ENCODE data around the gene KDM6A.
"Not testable (repeated sequence)": the region's sequence is repeated elsewhere in the genome, so short reads cannot be mapped to it uniquely, and the experiment has no call there.

Gene KDM6A

DNA sequence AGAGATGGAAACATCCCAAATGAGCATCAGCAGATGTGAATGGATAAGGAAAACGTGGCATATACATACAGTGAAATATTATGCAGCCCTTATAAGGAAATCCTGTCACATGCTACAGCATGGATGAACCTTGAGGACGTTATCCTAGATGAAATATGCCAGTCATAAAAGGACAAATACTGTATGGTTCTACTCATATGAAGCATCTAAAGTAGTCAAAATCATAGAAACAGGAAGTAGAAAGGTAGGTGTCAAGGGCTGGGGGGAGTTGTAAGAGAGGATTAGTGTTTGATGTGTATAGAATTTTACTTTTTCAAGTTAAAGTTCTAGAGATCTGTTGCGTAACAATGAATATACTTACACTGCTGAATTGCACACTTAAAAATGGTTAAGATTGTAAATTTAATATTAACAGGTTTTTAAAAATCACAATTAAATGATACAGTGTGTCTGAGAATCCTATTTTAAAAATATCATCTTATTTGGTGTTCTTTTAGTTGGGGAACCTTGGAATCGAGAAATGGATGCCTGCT, 58.5 kb downstream of the KDM6A start:
- no peak for DNase-seq

DNA sequence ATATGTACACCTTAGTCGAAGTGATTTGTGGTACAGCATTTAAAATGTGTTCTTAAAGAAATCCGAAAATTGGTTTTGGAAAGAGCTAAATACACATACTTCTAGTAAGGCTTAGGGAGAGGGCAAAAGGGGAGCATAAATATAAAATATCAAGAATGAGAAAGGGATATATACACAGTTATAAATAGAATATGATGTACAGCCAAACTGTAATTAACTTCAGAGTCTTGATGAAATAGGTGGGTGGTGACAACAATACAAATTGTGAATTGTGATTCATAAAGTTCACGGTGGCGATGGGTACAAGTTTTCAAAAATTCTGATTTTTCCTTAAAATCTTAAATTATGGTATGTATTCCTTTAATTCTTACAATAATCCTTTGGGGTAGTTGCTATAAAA, 62.2 kb downstream of the KDM6A start:
- no peak for DNase-seq

DNA sequence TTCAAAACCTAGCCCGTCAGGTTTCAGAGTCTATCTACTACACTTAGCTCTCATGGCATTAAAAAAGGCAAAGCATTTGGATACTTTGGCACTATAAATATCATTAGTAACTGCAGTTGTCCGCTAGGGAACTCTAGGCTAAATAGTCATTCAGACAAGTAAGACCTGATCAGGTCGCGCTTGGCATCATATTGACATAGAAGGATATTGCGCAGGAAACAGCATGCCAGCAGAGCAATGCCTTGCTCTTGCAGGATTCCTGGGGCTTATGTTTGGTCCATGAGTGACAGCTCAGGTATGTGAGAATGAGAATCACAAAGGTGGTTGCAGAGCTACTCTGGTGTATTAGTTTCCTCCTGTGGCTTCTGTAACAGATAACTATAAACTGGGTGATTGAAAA, 62.7 kb downstream of the KDM6A start:
- DNase-seq, result no peak

DNA sequence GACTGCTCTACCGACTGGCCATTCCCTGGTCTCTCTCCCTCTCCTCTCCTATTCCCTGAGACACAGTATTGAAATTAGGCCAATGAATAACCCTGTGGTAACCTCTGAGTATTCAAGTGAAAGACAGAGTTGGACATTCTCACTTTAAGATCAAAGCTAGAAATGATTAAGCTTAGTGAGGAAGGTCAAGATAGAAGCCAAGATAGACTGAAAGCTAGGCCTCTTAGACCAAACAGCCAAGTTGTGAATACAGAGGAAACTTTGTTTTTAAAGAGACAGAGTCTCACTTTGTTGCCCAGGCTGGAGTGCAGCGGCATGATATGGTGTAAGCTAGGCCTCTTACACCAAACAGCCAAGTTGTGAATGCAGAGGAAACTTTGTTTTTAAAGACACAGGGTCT, 64.6 kb downstream of the KDM6A start:
- DNase-seq, result no peak

DNA sequence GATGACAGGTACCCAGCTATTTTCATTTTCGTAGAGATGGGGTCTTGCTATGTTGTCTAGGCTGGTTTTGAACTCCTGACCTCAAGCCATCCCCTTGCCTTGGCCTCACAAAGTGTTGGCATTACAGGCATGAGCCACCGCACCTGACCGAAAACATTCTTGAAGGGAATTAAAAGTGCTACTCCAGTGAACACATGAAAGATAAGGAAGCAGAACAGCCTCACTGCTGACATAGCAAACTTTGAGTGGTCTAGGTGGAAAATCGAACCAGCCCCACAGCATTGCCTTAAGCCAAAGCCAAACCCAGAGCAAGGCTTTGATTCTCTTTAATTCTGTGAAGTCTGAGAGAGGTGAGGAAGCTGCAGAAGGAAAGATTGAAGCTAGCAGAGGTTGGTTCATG, 65.1 kb downstream of the KDM6A start:
- DNase-seq, result no peak

DNA sequence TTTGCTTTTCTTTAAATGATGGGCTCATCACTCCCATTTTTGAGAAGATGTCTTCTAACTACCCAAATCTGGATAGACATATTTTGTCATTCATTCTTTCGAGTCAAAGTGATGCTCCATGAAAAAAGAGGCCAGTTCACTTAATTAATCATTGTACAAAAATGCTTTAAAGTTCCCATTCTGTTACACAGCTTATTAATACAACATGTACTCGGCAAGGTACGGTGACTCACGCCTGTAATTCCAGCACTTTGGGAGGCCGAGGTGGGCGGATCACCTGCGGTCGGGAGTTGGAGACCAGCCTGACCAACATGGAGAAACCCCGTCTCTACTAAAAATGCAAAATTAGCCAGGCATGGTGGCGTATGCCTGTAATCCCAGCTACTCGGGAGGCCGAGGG, 67.6 kb downstream of the KDM6A start:
- DNase-seq, result not testable (repeated sequence)

DNA sequence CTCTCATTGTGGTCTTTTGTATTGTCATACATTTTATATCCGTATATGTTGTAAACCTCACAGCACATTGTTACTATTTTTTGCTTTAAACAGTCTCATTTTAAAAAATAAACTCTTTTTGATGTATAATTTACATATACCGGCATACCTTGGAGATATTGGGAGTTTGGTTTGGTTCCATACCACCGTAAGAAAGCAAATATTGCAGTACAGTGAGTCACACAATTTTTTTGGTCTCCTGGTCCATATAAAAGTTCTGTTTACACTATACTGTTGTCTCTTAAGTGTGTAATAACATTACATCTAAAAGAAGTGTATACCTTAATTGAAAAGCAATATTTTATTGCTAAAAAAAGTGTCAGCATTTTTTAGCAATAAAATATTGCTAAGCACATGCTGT, 70.0 kb downstream of the KDM6A start:
- DNase-seq, result no peak

DNA sequence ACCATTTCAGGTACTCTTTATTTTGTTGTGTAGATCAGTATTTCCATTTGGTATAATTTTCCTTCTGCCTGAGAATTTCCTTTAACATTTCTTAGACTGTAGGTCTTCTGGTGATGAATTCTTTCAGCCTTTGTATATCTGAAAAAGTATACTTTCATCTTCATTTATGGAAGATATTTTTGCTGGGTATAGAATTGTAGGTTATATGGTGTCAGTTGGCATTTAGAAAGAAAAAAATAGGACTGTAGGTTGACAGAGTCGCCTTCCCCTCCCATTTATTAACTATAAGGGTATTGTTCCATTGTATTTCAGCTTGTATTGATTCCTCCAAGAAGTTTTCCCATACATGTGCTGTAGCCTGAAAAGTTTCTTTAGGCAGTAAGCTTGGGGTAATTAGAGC, 71.9 kb downstream of the KDM6A start:
- DNase-seq, result no peak

DNA sequence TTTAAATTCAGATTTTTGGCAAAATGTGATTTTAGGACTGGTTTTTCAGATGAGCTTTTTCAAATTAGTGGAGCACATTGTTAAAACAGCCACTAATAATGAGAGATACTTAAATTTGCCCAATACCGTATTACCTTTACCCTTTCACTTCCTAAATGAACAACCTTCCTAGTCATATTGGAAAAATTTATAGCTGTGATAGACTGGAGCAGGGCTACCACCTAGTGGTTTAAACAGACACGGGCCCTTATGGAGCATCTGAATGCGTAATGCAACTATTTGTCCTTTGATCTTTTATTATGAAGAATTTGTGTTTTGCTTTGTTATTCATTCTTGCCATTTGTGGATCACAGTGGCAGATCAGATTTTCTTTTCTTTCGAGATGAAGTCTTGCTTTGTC, 72.7 kb downstream of the KDM6A start:
- no peak for DNase-seq

DNA sequence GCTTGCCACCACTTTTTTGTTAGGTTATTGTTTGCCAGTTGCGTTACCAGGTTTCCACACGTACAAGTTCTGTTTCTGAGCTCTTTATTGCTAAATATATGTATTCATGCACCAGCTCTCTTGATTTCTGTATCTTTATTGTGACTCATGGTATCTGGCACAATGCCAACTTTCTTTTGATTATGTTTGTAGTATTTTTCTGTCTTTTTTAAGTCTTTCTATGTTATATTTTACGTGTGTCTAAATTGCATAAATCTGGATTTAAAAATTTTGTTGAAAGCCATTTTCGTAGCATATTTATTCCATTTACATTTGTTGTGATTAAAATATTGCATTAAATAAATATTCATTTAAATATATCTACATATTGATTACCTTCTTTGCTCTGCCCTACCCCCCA, 73.8 kb downstream of the KDM6A start:
- DNase-seq, result no peak

DNA sequence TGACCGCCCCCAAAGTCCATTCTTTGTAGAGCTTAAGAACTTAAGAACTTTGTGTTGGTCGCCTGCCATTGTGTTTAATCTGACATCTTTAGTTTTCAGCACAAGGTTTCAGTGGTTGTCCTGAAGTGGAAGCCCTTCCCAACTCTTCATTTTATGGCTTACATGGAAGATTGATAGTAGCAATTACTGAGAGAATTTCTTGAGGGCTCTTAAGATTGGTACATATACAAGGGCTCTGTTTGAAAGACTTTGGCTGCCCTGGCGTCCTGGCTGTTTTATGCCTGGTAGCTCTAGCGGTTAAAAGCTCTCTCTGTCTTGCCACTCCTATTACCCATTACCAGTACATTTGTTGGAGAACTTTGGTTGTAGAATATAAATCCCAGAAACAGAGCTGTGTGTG, 75.0 kb downstream of the KDM6A start:
- no peak for DNase-seq

DNA sequence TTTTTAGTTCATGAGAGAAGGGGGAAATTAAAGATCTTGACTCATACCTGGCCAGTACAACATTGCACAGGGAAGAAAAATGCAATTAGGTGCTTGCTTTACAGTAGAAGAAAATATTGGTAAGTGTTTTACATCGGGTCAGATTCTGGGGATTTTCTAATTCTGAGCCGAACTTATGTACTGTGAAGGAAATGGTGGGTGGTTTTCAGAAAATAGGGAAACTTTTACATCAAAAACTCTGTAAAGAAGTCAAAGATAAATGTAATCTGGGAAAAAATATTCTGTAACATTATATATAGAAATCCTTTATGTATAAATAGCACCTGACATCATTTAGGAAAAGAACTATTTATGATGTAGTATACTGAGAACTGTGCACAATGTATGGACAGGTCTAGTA, 75.4 kb downstream of the KDM6A start:
- no peak for DNase-seq

DNA sequence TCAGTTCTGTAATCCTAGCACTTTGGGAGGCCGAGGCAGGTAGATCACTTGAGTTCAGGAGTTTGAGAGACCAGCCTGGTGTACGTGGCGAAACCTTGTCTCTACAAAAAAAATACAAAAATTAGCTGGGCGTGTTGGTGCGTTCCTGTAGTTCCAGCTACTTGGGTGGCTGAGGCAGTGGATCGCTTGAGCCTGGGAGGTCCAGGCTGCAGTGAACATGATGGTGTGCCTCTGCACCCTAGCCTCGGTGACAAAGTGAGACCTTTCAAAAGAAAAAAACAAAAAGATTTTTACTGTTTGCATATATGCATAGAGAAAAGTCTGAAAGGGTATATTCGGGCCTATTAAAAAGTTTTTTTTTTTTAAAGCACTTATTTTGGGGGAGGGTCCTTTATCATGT, 76.1 kb downstream of the KDM6A start:
- DNase-seq, result no peak

DNA sequence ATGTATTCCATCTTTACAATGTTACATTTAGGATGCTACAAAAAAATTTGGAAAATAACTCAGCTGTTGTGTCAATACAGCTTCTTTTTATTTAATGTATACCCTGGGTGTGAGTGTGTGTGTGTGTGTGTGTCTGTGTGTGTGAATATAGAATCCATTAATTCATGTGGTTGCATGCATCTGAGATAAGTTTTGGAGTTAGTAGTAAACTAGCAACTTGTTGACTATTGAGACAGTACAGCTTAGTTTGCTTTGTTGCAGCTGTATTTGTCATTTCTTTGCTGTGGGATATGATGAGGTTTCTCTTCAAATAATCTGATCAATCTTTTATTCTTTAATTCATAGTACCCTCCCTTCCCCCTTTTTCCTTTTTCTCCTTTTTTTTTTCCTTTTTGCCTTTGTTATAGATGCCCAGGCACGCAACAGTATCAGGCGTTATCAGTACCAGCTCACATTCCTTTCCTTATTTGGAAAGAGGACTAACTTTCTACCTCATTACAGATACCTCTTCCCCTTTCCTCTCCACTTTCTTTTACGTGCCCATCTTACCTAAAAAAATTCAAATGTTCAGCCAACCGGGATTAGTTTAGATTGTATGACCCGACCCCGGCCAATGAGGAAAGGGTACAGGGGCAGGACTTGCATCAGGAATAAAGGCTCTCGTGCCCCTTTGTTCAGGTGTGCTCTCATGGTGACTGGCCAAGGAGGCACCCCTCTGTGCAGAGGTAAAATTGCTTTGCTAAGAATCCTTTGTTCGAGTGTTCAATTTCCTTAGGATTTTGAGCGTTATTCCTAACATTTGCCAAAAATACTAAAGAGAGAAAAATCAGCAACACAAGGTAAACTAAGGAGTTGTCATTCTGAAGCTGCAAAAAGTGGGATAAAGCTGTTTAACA, 77.7 kb downstream of the KDM6A start:
- DNase-seq, result not testable (repeated sequence)

DNA sequence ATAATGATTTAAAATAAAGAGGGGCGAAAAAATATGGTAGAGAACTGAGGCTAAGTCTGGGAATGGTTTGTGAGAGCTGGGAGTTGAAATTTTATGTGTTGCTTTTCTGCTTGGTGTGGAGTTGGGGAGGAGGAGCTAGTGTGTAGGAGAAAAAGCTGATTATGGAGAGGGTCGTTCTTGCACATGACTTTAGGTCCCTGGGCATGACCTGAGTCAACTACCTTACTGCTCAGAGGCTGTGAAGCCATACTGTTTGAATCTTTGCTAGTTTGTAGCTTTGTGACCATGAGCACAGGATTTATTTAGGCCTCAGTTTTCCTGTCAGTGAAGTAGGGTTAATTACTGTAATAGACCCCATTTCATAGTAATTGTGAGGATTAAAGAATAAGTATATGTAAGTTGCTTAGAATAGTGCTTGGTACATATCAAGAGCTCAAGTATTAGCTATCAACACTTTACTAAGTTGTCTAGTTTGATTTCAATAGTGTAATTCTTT, 78.6 kb downstream of the KDM6A start:
- DNase-seq, result no peak

DNA sequence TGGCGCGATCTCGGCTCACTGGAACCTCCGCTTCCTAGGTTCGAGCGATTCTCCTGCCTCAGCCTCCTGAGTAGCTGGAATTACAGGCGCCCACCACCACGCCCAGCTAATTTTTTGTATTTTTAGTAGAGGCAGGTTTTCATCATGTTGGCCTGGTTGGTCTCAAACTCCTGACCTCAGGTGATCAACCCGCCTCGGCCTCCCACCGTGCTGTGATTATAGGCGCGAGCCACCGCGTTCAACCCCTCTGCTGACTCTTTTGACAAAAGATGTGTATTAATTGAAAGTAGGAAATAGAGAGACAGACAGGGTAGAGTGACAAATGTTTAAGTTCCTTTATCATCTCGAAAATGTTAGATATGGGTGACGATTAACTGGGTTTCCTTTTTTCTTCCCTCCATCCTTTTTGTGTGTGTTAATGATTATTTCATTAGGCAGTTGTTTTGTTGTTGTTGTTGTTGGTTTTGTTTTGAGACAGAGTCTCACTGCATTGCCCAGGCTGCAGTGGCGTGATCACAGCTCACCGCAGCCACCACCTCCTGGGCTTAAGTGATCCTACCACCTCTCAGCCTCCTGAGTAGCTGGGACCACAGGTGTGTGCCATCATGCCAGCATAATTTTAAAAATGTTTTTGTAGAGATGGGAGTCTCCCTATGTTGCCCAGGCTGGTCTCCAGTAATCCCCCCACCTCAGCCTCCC, 79.5 kb downstream of the KDM6A start:
- no peak for DNase-seq

DNA sequence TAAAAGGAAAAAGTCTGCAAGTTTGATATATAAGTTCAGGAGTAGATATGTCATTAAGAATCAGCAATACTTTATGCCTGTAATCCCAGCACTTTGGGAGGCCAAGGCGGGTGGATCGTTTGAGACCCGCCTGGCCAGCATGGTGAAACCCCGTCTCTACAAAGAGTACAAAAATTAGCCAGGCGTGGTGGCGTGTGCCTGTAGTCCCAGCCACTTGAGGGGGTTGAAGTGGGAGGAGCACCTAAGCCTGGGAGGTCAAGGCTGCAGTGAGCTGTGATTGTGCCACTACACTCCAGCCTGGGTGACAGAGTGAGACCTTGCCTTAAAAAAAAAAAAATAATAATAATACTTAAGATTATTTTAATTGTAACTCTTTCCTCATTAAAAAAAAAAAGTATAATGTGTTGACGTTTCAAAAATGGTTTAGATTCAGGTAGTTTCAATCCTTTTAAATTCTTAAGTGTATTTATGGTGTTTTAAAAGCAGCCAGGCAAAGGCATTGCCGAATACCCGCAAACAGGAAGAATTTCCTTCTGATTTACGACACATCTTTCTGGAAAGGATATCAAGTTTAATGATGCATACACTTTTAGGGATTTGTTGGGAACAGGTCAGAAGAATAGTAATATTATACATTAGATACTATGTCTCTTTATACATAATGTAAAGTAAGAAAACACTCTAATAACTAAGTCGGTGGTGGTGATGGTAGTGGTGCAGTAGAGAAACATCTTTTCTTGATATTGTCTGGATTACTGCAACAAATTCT, 80.9 kb downstream of the KDM6A start:
- no peak for DNase-seq

DNA sequence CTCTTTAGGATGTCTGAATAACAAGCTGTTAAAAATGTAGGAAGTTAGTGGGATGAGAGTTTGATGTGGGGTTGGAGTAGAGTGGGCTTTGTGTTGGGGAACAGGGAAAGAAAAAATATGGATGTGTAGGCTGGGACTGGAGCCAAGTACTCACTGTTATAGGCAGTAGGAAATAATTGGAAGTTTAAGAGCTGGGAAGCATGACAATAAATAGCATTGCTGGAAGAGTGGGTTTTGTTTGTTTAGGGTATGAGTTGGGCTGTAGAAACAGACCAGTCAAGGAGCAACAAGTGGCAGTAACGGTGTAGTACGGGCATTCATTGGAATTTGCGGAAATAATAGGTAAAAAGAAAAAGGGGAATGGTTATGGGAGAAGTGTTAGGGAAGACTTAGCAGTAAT, 81.6 kb downstream of the KDM6A start:
- DNase-seq, result no peak

DNA sequence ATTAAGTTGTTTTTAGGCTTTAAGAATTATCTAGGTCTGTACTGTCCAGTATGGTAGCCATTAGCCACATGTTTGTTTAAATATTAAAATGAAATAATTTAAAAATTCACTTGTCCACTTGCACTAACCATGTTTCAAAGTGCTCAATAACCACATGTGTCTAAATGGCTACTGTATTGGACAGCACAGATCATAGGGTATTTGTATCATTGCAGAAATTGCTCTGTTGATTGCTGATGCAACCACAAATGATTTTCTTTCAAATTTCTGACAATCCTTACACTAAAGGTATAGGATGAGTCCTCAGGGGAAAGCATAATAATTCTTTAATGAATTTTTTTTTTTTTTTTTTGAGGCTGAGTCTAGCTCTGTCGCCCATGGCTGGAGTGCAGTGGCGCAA, 84.9 kb downstream of the KDM6A start:
- DNase-seq, result no peak

DNA sequence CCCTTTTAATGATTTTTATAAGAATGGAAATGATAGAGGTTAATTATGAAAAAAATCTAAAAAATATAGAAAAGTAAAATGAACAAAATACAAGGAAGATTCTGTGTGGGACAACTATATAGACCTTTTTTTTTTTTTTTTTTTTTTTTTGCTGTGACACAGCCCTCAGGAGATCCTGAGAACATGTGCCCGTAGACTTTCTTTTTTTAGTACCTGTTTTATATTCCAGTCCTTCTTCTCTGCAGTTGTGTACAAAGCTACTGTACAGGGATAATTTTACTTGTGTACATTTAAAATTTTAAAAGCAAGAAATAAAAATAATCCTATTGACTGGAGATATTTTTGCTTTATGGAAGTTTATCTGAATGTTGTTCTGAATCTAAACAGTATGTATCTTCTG, 85.5 kb downstream of the KDM6A start:
- no peak for DNase-seq

DNA sequence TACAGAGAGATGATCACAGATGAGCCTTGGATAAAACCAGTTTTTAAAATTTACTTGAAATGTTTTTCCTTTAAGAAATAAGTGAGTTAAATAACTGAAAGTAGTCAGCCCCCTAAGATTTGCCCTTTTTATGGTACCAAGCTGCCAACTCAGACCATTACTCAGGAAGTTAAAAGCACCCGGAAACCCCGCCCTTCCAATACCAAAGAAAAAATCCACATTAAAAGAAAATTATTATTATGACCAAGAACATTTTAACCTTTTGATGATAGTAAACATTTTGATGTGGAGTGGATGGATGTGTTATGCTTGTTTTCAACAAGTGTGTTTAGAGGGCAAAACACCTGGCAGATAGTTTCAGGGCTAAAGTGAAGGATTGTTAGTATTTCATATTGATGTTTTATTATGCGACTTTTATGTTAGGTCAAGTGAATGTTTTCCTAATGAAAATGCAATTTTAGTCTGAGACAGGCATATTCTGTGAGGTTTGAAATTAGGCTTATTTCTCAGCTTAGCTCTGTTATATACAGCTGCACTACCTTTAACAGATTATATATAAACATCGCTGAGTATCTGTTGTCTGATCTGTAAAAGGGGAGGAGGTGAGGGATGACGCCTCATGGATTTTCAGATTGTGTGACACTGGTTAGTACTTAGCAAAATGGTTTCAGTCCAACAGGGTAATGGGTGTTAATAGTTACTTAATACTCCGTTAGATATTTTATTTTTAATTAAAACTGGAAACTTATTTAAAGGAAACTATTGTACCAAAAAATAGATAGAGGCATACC, 89.0 kb downstream of the KDM6A start:
- DNase-seq, result no peak

DNA sequence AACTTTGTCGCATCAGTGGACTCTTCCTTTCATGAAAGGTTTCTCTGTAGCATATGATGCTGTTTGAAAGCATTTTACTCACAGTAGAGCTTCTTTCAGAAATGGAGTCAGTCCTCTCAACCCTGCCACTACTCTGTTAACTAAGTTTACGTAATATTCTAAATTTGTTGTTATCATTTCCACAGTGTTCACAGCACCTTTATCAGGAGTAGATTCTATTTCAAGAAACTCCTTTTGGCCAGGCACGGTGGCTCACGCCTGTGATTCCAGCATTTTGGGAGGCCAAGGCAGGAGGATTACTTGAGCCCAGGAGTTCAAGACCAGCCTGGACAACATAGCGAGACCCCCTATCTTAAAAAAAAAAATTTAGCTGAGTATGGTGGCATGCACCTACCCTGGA, 90.0 kb downstream of the KDM6A start:
- no peak for DNase-seq

Data from stimulated activated CD4-positive, alpha-beta T cell treated with anti-CD3 and anti-CD28 coated beads, Interleukin-2, amount 100 ng/mL, for 48 hours (primary cell).